ENCODE results near the gene ELMO1. TPM values are rescaled to one million over a fixed set of nuclear protein-coding genes. Genes with fewer than 3 reads are reported as not detected.
A peak's percentile ranks its signal among the peaks of the same experiment; 100 is the strongest.

Gene ELMO1
- total RNA-seq, 1 experiment from 2014 or later = 0.36 TPM

GRCh38 chr7:37225285-37225969 lies 223.2 kb downstream of the ELMO1 start:
- no peak for DNase-seq (ENCODE audit: low read depth)

- DNase-seq (ENCODE audit: low read depth) = no peak
Observed at GRCh38 chr7:37224746-37225145, 223.9 kb downstream of the ELMO1 start.

- no peak for DNase-seq (ENCODE audit: low read depth)
Observed at GRCh38 chr7:37220664-37221063, 228.0 kb downstream of the ELMO1 start.

GRCh38 chr7:37218956-37219355 lies 229.7 kb downstream of the ELMO1 start:
- no peak for DNase-seq (ENCODE audit: low read depth)

DNA sequence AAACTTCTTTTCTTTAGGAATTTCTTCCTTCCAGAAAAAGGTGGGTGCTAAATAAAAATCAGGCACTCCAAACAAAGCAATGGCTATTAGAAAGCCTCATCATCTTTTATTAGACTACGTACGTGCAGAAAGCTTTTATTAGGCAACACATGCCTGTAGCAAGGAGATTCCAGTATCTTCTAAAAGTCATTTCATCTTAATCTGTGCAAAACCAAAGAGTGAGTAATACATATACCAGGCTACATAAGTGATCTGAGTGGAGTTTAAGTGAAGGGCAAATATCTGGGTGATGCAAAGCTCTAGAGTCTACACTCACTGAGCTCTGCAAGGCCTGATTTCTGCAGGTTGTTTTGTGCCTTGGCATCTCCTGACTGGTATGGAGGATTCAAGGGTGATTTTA lies 231.7 kb downstream of the ELMO1 start:
- DNase-seq (ENCODE audit: low read depth) = no peak

DNA sequence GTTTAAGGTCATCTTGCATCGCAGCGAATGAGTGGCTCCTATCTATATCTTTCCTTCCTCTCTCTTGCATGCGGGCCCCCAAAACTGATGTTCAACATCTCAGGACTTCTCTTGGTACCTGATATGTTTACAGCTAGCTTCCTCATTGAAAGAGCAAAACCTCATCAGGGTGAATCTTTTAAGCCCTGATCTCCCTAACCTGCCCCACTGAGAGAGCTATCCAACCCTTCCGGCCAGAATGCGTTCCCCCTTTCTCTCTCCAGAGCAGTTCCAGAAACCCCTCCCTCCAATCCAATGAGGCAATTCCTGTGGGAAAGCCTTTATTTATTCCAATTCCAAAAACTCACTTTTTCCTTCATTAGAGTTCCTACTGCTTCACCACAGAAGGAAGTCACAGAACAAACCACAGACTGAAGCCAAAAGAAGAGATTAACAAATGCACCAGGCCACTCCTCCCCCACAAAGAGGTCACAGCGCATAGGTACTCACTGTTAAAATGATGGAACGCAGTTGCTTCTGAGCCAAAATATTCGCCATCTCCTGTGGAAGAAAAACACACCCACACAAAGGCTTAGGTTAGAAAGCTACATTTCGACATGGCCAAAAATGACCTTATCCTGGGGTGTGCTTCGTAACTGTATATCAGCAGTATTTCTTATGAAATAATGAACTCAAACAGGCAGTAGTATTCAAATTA lies 232.4 kb downstream of the ELMO1 start:
- no peak for DNase-seq (ENCODE audit: low read depth)

DNA sequence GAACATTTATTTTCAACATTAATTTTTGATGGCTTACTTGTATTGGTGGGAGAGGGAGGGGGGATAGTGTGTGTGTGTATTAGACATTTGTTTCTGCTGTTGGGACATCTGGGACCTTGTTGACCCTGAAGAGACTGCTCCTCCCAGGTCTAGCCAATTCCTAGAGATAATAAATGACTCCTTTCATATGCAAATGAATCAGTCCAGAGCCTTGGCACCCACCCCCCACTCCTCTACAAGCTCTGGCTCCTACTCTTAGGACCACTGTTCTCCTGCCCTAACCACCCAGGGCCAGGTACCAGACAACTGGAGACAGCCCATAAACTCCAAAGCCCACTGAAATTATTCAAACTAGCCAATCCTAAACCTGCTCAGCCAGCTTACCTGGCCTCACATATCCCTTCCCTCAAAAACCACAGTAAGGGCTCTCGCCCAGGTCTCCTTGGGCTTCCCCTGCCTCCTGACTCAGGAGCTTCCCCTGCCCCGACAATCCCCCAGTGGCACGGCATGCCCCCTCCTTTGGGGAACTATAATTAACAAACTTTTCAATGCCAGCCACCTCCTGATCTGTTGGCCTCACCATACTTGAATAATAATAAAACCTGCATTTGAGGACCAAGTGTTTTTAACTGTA lies 233.3 kb downstream of the ELMO1 start:
- no peak for DNase-seq (ENCODE audit: low read depth)

- DNase-seq (ENCODE audit: low read depth) = no peak
Observed at GRCh38 chr7:37212556-37212955, 236.1 kb downstream of the ELMO1 start.

GRCh38 chr7:37212051-37212450 lies 236.6 kb downstream of the ELMO1 start:
- no peak for DNase-seq (ENCODE audit: low read depth)

GRCh38 chr7:37211097-37211880 lies 237.4 kb downstream of the ELMO1 start:
- peak; percentile 45 for DNase-seq (ENCODE audit: low read depth)

DNA sequence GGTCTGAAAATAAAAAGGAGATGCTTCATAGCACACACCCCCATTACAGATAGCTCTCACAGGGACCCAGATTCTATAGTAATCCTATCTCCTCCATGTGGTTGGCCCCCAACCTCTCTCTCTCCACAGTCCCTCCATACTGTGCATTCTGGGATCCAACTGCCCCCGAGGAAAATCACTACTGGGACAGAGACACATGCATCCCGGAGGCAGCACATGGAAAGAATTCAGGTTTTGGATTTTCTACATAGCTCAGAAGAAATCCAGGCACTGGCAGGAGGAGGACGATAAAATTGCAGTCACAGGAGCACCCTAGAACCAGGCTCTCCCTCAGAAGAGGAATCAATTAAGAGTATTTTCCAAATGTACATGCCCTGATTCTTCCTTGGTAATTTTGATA lies 239.5 kb downstream of the ELMO1 start:
- DNase-seq (ENCODE audit: low read depth) = no peak

- DNase-seq (ENCODE audit: low read depth) = peak; percentile 45
Observed at GRCh38 chr7:37208528-37208927, 240.1 kb downstream of the ELMO1 start.

- DNase-seq (ENCODE audit: low read depth) = no peak
Observed at GRCh38 chr7:37206192-37206591, 242.5 kb downstream of the ELMO1 start.

DNA sequence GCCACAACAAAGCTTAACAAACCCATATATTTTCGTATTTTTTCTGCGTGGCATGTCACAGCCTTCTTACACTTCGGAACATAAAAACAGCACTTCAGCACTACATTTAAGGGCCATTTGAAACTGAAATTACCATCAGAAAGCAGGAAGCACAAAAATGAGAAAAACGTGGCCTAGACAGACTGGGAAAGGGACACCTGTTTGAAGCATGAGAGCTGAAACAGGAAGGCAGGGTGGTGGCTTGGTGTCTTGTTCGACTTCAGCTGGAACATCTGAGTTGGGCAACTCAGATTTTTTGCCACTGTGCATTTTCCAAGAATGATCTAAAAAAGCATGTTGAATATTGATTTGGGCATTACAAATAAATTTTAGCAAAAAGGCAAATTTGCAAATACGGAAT lies 243.2 kb downstream of the ELMO1 start:
- DNase-seq (ENCODE audit: low read depth) = no peak

DNA sequence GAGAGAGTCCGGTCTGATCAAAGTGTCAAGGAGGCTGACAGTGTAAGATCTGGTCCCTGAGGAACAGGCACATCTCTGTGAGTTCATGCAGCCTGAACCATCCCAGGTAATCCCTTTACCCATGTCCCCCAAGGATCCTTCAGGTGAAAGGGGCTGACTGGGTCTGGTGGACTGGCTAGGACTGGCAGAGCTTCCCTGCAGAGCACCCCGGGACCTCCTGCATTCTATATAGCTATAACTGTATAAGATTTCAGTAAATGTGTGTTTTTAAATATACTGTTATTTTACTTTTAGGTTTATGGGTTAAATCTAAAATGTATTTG lies 246.8 kb downstream of the ELMO1 start:
- DNase-seq (ENCODE audit: low read depth) = no peak

GRCh38 chr7:37201003-37201875 lies 247.4 kb downstream of the ELMO1 start:
- peak; percentile 69 for DNase-seq (ENCODE audit: low read depth)

- DNase-seq (ENCODE audit: low read depth) = peak; percentile 70
Observed at GRCh38 chr7:37198906-37199485, 249.7 kb downstream of the ELMO1 start.

DNA sequence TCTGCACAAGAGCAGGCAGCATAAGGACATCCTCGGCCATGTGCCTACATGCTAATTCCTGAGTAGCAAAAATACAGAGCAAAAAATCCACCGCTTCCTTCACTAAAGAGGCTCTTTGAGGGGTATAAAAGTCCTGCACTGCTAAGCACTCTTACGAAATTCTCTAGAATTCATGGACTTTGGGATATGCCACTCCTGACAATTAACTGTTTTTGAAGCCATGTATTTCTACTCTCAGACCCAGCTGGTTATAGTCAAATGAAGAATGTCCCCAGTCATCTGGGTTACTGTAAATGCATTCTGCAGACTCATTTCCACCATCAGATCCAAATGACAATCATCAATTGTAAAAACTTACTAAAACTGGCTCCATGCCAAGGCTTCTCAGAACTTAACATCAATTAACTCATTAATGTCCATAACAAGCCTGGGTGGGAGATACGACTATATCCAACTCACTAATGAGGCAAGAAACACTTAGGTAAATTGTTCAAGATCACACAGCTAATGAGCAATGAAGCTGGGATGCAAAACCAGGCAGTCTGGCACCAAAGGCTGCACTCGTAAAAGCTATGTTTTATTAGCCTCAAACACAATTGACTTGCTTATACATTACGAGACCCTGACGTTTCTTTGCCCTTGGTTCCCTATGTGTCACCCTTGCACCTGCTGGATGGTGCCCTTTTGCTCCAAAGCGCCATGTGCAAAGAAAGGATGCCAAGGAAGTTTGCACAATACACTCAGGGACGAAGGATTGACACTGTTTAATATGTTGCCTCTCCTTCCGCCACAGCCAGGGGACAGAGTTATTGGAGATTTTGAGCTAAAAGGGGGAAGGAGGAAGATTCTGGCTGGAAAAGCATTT lies 250.4 kb downstream of the ELMO1 start:
- no peak for DNase-seq (ENCODE audit: low read depth)

- no peak for DNase-seq (ENCODE audit: low read depth)
Observed at GRCh38 chr7:37197108-37197507, 251.6 kb downstream of the ELMO1 start.

DNA sequence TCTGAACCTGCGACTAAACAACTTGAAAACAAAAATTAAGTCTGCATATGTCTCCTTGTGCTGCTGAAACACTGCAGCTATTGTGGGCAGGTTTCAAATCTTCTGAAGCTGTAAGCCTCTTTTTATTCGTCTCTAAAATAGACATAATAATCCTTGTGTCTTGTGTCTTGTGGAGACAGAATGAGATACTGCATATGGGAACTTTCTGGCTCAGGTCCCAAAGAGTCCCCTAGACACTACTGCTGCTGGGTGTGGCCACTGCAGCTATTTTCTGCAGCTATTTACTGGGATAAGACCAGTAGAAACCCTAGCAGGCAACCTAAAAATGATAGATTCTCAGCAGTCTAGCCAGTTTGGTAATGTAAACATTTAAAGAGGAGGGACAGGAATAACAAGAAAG lies 252.0 kb downstream of the ELMO1 start:
- DNase-seq (ENCODE audit: low read depth) = no peak

All from RPMI7951 (cell line).